ENCODE data around the gene CUX1.

The CUX1 gene

DNA sequence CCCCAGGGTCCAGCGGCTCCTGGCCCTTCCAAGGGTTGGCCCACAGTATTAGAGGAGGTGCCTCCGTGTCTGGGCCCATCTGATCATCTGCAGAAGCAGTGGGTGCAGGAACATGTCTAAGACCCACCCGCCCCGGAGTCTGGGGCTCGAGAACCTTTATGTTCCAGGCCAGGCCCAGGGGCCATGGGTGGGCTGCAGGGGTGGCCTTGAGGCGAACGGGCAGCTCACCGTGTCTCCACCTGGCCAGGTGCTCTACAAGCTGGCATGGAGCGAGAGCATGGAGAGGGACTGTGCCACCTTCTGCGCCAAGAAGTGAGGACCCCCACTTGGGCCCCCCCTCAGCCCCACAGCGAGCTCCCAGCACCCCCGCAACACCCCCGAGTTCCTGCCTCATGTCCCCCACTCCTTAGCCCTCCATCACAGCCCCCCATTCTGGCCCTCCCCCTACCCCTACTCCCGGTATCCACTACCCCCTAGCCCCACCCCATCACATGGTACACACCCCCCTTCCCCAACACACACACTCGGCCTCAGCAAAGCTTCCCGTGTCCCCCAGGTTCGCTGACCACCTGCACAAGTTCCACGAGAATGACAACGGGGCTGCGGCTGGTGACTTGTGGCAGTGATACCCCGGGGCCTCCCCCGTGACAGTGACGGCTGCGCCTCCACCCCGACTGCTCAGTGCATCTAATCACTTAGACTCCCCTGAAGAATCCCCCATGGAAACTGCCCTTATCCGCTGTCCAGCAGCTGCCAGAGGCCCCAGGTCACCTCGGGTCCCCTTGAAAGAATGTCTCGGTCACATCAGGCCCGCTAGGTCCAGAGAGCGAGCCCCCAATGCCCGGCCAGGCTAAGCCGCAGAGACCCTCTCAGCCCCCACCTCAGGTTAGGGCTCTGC is 465.3 kb downstream of the CUX1 start:
- DNase-seq (ENCODE audit: low read depth in 2 of 2, low spot score in 1 of 2) = no peak

DNA sequence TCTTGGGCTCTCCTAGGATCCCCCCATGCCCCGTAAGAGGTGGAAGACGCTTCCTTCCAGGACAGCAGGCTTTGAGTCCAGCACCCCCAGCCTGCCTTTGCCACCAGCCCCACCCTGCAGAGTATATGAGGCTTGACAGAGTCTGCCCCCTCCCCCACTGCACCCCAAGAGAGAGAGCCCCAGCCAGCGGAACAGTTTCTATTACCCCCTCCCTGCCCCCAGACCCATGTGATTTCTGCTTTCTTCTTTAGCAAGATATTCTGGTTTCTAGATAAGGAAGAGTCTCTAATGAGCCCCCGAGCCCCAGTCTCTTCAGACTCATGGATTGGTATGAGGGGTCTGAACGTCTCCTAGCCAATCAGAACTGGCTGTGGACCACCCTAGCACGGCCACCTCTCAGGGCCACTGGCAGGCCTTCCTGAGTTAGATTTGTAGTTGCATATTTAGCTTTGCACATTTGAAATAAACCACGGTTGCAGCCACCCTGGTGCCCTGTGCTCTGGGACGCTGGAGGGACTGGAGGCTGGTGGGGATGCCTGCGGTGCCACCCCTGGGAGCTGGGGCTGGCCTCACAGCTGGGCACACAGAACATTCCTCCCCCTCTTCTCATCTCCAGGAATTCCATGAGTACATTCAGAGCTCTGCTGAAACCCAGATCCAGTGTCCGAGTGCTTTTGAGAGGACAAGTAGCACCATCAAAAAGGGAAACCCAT is 466.2 kb downstream of the CUX1 start:
- DNase-seq (ENCODE audit: low read depth in 2 of 2, low spot score in 1 of 2) = no peak

DNA sequence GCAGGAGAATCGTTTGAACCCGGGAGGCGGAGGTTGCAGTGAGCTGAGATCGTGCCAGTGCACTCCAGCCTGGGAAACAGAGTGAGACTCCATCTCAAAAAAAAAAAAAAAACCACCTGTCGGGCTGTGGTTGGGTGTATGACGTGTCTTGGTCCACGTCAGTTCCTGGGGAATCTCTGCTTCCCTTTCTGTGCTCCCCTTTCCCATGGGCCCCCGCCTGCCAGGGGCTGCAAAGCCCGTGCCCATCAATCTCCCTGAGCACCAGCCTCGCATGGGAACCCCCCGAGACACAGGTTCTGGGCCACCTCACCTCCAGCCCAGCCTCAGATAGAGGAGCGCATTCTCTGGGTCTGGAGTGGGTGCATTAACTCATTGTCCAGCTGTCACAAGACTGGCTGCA is 467.0 kb downstream of the CUX1 start:
- DNase-seq (ENCODE audit: low read depth in 2 of 2, low spot score in 1 of 2) = no peak

DNA sequence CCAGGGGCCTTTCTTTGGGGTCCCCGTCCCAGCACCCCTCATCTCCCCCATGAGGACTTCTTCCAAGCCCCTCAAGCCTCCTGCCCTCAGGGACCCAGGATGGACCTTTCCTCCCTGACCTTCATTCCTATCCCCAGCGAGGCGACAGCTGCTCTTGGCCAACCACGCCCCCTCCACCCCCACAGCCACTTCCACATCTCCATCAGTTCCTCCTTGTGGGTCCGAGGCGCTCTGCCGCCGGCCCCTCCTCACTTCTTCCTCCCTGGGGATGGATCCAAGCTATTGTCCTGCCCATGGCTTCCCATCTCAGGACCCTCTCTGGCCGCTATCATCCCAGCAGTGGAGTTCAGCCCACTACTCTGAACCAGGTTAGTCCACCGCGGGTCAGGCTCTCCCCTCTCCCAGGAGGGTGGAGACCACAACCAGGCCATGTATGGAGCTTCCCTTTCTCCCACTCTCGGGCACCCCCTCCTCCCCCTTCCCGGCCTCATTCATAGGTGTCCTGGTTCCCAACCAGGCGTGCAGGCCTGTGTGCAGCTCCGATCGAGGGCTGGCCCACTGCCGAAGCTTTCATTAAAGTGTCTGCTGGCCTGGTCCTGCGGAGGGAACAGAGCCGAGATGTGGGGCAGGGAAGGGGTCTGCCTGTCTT is 467.6 kb downstream of the CUX1 start:
- DNase-seq (ENCODE audit: low read depth in 2 of 2, low spot score in 1 of 2) = no peak

DNA sequence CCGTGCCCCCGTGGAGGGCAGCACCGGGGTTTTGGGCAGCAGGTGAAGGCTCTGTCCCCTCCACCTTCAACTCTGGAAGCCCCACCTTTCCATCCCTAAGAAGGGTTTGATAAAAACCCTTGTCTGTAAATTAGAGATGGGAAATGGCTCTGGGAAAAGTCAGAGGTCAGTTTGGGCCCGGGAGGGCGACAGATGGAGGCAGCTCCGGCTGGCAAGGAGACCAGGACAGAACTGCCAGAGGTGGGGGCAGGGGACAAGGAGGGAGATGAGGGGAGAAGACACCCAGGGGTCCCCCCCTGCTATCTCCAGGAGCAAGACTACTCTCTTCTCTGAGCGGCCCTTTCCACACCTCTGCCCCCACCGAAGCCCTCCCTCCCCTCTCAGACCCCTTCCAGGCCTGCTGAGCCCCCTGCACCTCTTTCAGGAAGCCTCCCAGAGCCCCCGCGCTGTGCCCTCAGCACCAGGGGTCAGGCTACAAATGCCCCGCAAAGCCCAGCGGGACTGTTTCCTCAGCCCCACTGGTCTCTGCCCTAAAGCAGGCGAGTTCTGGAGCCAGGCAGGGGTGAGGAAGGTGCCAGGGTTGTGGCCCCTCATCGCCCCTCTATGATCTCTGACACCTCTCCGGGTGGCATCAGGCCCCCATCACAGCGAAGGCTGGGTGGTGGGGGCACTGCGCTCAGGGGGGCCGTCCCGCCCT is 468.3 kb downstream of the CUX1 start:
- DNase-seq (ENCODE audit: low read depth in 2 of 2, low spot score in 1 of 2) = no peak

DNA sequence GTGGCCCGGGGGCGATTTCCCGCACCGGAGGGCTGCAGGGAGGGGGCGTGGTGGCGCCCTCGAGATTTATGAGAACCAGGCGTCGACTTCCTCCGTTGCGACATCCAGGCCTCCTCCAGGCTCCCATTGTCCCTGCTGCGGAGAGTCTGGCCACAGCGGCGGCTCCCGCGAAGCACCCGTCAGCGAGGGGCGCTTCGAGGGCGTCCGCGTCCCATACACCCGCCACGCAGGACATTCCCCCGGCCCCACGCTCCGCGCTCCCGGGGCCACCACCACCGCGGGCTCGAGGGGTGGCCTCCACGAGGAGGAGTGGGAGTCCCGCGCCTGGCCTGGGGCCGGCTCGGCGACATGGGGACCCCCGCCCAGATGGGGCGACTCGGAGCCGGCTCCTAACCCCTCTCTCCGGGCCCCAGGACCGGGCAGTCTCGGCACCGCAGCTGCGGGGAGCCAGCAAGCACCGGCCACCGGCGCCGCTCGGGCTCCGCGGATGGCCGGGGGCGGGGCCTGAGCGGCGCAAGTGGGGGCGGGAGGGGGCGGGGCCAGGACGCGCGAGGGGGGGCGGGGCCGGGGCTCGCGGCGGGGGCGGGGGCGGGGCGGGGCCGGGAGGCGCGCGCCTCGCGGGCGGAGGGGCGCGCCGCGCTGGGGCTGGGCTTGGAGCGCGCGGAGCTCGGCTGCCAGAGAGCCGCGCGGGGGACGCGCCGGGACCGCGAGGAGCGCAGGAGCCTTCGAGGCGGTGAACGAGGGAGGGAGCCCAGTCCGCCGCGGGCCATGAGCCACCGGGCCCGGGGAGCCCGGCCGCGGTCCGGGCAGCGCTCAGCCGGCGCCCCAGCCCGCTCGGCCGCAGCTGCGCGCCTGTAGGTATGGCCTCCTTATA is 469.0 kb downstream of the CUX1 start, which contains the start of gene SH2B2:
SH2B2 (plus strand) TSS at position 632 of the 874 bp plus-strand sequence. CDS start 13,683 bp downstream, outside the sequence.
- no peak for DNase-seq (ENCODE audit: low read depth in 2 of 2, low spot score in 1 of 2)

DNA sequence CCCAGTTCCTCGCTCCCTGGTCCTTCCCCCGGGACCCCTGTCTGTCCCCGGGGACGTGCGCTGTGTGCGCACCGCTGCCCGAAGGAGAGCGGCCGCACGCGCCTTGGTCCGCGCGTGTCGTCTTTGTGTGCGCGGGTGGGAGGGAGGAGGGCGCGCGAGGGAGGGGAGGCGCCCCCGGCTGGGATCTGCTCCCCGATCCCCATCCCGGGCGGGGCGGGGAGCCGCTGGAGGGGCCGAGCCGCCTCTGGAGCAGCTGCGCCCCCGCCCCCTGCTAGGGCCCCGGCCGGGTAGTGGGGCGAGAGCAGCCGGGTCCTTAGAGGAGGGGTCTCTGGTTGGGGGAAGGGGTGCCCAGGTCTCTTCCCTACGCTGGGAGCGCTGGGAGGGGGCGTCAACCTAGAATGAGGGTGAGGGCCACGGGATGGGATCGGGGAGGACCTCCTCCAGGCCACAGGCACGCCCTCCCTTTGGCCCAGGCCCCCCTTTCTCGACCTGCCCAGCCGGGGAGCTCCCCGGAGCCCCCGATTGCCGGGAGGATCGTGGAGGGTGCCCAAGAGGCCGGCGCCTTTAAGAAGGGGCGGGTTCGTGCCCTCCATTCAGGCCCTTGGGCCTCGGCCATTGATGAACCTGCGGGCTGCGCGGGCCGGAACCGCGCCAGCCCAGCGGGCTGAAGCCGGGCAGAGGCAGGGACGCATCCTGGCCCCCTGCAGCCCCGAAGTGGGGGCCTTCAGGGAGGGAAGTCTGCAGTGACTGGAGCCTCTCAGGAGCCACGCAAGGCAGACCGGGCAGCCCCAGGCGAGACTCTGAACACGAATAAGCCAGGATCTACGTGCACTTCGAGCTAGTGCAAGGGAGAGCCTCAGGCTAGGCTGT is 469.9 kb downstream of the CUX1 start:
- no peak for DNase-seq (ENCODE audit: low read depth in 2 of 2, low spot score in 1 of 2)

DNA sequence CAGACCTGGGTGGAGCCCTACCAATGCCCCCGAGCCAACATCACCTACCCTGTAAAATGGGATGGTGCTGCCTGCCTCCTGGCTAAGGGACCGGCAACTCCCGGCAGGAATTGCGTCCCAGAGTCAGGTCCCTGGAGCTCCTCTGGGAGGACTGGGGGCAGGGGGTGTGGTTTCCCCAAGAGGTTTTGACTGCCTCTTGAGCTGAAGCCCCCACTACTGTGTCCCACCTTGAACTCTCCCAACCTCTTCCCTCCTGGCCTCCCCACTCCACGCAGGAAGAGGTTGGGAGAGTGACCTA is 470.5 kb downstream of the CUX1 start:
- DNase-seq (ENCODE audit: low read depth in 2 of 2, low spot score in 1 of 2) = no peak

DNA sequence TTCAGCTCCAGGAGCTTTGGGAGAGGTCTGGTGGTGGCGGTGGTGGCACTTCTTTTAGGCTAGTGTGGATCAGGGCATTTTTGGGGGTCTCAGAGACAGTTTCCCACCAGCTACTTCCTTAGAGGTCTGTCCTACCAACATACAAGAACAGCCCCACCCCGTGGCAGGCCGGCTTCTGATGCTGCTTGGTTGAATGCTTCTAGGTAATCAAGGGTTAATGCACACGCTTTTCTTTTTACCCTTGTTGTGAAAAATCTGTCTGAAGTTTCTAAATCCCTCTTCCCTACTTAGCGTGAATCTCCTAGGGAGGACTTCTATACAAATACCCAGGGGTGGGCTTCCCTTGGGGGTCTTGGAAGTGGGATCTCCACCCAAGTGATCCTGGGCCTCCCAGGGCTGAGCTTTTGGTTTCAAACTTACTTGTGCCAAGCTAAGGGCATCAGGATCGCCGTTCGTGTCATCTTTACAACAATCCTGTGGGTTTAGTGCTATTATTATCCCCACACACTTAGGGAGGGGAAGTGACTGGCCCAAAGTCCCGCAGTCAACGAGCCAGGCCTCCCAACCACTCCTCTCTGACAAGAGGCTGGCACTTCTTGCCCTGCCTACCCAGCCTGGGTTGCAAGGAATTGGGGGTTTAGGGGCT is 471.0 kb downstream of the CUX1 start:
- DNase-seq (ENCODE audit: low read depth in 2 of 2, low spot score in 1 of 2) = no peak

DNA sequence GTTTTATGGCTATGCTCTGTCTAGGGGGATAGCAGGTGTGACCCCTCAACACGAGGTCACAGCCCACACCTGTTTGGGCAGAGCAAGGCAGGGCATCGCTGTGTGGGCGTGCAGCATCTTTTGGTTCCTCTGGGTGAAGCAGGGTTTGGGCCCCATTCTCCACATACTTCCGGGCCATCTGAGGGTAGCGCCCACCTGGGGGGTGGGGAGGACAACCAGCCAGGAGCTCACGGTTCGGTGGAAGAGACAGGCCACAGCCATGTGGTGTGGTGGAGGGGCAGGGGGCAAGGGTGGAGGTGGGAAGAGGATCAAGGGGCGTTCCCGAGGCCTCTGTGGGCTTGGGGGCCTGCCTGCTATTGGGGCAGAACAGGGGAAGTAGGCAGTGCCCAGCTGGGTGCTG is 471.6 kb downstream of the CUX1 start:
- DNase-seq (ENCODE audit: low read depth in 2 of 2, low spot score in 1 of 2) = no peak

DNA sequence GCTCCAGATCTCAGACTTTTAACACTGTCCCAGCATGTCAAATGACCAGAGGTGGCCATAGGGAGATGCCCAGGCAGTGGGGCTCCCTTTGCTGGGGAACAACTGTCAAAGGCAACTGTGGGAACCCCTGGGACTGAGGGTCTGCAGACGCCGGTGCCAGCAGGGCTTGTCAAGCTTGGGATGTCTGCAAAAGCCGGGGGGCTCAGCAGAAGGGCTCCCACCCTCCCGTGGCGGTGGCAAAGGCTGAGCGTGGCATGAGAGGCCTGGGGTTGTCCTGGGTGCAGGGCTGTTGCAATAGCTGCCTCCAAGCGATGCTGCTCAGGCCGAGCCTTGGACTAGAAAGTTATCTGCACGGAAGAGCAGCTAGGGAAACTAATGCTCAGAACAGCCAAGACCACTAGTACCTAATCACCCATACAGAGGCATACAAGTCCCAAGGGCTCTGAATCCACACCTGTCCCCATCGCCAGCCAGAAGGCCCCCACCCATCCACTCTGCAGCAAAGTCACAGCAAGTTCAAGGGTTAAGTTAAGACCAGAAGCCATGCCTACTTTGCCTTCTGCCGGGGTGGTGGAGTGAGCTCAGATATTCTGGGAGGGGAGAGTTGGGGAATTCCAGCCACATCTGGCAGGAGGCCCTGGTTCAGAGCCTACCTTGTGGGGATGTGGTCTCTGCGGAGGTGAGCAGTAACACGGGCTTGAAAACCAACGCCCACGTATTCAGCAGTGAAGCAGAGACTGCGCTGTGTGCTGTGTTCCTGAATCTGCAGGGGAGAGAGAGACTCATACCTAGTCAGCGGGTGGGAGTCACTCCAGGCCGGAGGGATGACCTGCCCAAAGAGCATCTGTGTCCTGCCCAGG is 473.9 kb downstream of the CUX1 start:
- no peak for DNase-seq (ENCODE audit: low read depth in 2 of 2, low spot score in 1 of 2)

DNA sequence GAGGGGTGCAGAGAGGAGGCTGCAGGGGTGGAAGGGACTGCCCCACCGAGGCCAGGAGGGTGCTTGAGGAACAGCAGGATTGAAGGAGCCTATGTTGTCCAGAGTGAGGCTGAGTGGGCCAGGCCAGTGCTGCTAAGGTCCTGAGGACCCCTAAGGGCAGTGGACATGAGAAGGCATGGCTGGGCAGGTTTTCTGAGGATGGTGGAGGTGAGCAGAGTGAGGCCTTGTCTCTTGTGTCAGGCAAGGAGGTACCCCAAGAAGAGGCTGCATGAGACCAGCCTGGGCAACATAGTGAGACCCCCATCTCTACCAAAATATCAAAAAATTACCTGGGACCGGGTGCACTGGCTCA is 474.5 kb downstream of the CUX1 start:
- DNase-seq (ENCODE audit: low read depth in 2 of 2, low spot score in 1 of 2) = no peak

DNA sequence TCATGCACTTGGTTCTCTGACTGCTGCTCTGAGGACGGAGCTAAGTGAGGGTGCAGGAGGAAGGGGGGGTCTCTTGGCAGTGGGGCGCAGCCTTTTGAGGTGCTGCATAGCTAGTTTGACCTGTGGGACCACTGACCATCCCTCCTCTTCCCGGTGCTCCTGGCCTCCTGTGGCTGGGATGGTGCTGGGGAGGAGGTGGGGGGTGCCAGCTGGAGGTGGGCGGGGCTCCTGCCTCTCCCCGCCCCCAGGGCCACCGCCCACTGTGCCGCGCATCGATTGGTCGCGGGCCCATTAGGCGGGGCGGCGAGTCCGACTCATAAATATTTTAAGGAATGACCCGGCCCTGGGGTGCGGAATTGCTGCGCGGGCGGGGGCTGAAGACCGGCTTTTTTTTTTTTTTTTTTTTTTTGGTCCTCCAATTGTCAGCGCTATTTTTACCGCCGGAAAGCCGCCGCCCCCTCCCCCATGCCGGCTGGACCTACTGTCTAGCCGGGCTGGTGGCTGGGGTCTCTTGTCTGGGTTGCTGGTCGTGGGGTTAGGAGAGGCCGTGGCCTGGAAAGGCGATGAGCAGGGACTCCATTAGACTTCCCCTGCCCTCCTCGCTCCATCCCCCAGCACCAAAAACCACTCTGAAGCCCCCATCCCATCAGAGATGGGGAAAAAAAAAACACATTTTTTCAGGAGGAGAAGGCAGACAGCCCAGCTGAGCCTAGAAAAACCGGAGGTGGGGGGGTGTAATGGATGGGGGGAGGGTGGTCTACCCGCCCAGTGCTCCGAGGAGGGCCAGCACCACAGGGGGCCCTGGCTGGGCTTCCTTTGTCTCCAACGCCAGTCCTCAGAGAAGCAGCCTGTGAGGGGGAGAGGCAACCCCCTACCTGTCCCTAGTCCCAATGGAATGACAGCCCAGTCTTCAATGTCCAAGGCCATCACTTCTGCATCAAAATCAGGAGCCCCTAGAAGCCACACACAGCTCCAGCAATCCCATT is 475.7 kb downstream of the CUX1 start:
- DNase-seq (ENCODE audit: low read depth in 2 of 2, low spot score in 1 of 2) = no peak

DNA sequence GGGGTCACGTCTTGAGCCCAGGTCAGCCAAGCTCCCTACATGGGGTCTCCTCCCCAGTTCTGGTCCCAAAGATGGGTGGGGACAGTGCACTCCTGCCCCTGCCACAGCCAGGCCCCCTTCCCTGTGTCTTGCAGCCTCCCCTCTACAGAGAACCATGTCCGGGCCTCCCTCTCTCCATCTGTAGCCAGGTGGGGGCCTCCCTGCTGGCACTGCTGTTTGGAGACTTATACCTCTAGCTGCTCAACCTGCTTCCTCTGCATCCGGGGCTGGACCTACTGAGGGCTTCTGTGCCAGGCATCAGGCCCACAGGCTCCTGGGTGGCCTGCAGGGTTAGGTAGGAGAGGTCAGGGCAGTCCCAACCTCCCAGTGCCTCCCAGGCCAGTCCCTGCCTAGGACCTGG is 477.2 kb downstream of the CUX1 start:
- no peak for DNase-seq (ENCODE audit: low read depth in 2 of 2, low spot score in 1 of 2)

DNA sequence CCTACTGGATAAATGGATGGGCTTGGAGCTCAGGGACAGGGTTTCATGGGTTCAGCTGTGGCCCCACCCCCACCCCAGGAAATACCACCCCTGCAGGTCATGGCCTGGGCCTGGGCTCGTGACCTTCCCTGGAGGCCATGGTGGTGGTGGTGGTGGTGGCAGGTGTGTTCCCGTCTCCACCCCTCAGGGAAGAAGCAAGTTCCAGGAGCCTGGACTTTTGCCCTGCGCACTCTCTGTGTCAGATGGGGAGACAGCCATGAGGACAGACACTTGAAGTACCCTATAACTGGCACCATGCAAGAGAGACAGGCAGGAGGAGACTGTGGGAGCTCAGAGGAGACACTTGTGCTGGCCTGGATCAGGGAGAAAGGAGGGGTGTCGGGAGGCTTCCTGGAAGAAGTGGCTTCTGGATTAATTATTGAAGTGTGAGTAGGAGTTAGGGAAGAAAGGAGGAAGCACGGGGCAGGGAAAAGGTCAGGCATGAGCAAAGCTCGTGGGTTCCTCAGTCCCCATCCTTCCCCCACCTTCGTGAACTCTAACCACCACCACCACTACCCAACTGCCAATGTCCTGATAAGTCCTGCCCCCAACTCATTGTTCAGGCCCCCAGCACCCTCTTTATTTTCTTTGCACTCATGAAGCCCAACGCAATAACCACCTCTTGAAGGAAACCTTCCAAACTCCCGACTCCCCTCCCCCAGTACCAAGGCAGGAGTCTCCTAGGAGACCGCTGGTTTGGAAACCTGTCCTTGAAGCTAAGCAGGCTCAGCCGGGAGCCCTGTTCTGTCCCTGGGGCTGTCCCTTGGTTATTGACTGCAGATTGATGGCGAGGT is 478.1 kb downstream of the CUX1 start:
- no peak for DNase-seq (ENCODE audit: low read depth in 2 of 2, low spot score in 1 of 2)

DNA sequence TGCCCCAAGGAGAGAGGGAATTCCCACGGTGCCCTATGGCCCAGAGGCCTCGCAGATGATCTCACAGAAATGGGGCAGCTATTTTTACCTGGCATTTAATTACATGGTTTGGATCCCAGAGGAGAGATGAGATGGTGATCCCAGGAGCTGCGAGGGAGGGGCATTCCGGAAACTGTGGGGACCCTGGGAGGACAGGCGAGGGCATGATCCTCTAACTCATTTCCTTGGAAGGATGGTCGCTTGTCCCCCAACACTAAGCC is 478.7 kb downstream of the CUX1 start:
- DNase-seq (ENCODE audit: low read depth in 2 of 2, low spot score in 1 of 2) = no peak

Measured in stimulated activated CD8-positive, alpha-beta memory T cell treated with anti-CD3 and anti-CD28 coated beads, Interleukin-4, amount 100 ng/mL, for 1 hour (primary cell).